Smooth muscle cell (in vitro differentiated cells): ENCODE data around the gene NOL6. TPM values are rescaled to one million over a fixed set of nuclear protein-coding genes. Genes with fewer than 3 reads are reported as not detected.

Source experiments
- DNase-seq: peaks from one replicate; lab custom pipeline; 2025; ENCODE audit not compliant: unreplicated experiment; lab: John Stamatoyannopoulos, UW
- H2AFZ ChIP-seq: fragments of 200-600 bp; sonication (generic); 2 replicates; pipeline ENCODE4 v1.6.0; 2016; ENCODE audit warnings: antibody characterized with exemption, low read depth, mild to moderate bottlenecking
- H3F3A ChIP-seq: fragments of 200-600 bp; sonication (generic); 2 replicates; pipeline ENCODE4 v1.6.0; 2017; ENCODE audit warnings: antibody characterized with exemption, low read depth
- H3K27ac ChIP-seq: fragments of 200-600 bp; sonication (generic); 2 replicates; pipeline ENCODE4 v1.5.1; 2016; ENCODE audit warnings: low read depth, mild to moderate bottlenecking
- H3K27me3 ChIP-seq: fragments of 200-600 bp; sonication (generic); 2 replicates; pipeline ENCODE4 v1.6.1; 2016; ENCODE audit warnings: low read depth, mild to moderate bottlenecking
- H3K36me3 ChIP-seq: fragments of 200-600 bp; sonication (generic); 2 replicates; pipeline ENCODE4 v1.5.1; 2016; ENCODE audit warnings: low read depth
- H3K4me1 ChIP-seq: fragments of 200-600 bp; sonication (generic); 2 replicates; pipeline ENCODE4 v1.5.1; 2016; ENCODE audit warnings: low read depth
- H3K4me2 ChIP-seq: fragments of 200-600 bp; sonication (generic); 2 replicates; pipeline ENCODE4 v1.6.0; 2016; ENCODE audit warnings: mild to moderate bottlenecking
- H3K4me3 ChIP-seq: fragments of 200-600 bp; sonication (generic); 2 replicates; pipeline ENCODE4 v1.5.1; 2016; ENCODE audit warnings: mild to moderate bottlenecking
- H3K79me2 ChIP-seq: fragments of 200-600 bp; sonication (generic); 2 replicates; pipeline ENCODE4 v1.6.0; 2016; ENCODE audit warnings: low read depth, mild to moderate bottlenecking
- H3K9ac ChIP-seq: fragments of 200-600 bp; sonication (generic); 2 replicates; pipeline ENCODE4 v1.6.0; 2016; ENCODE audit warnings: low read depth
- H3K9me3 ChIP-seq: fragments of 200-600 bp; sonication (generic); replicated peaks from 2 replicates; pipeline ENCODE4 v1.5.1; 2016; ENCODE audit warnings: low read depth
- H4K20me1 ChIP-seq: fragments of 200-600 bp; sonication (generic); 2 replicates; pipeline ENCODE4 v1.6.0; 2016; ENCODE audit warnings: low read depth
- CTCF ChIP-seq: fragments of 200-600 bp; sonication (generic); IDR thresholded peaks from 2 replicates; pipeline ENCODE4 v1.5.1; 2017; ENCODE audit warnings: borderline replicate concordance, mild to moderate bottlenecking, antibody characterized with exemption; ENCODE audit not compliant: insufficient read depth, poor library complexity, severe bottlenecking
- WGBS: methylation state at CpG from one replicate; pipeline ENCODE4 v1.1.7; 2016; ENCODE audit warnings: low lambda C conversion rate; 5-methylcytosine and 5-hydroxymethylcytosine counted together
- polyA plus RNA-seq: library from polyadenylated mRNA; unstranded; fragments of >200 nt; fragmentation: Nextera tagmentation; extraction: Ambion mirVana; gene quantifications from 2 replicates; pipeline ENCODE4 v1.2.1, GENCODE V29; 2016
- total RNA-seq: library from RNA; depleted of rRNA; stranded (reverse); fragments of >200 nt; gene quantifications from 2 replicates; pipeline ENCODE4 v1.2.3, GENCODE V29; 2014

NOL6 gene
- total and polyA plus RNA-seq, 2 experiments from 2014 or later, result 23.0 to 23.4 TPM

DNA sequence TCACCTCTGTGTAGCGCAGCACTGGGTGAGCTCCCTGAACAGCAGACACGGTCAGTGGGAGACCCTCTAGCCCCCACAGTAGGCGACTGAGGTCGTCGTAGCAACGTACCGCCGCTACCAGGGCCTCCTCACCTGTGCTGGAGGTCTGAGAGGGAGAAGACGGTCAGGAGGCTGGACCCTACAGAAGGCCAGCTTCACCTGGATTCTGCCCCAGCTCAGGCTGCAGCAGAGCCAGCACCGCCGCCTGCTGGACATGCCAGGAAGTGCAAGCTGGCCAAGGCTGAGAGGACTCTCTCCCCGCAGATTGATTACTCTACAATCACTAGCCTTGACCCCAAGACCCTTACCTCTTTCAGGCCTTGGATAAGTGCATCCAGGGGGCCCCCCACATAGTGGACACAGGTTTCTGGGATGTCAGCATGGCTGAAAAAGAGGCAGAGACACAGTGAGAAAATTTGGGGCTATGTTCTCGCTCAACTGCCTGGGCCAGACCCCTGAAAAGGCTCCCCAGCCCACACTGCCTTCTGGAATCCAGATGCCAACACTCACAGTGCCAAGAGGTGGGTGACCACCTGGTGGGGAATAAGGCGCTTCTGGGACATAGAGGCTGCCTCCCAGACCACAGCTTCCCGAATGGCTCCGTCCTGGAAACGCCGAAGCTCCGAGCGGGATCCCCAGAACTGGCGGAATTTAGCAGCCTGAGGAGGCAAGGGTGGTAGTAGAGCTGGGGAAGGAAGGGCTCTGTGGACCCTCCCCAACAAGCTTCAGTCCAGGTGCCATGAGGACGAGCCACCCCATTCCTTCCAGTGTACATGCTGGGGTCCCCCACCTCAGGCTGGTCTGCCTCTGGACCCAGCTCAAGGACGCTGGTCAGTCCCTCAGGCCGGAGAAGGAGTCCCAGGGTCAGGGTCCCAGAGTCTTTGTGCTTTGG lies 6.9 kb downstream of the NOL6 start:
- Histone ChIP-seq H3K4me3 (no peak overlapping the region), H3F3A (no peaks in the 10 kb centered on the region), H3K27ac (no peak overlapping the region), H3K79me2 (peaks cover 4% of the 10 kb centered on the region), H2AFZ (no peak overlapping the region), H3K4me2 (no peak overlapping the region), H3K9me3 (no peaks in the 10 kb centered on the region), H3K9ac (no peak overlapping the region), H3K27me3 (no peaks in the 10 kb centered on the region), H4K20me1 (no peaks in the 10 kb centered on the region), H3K4me1 (no peaks in the 10 kb centered on the region), H3K36me3 (no peaks in the 10 kb centered on the region)
- peak; percentile 93 for TF ChIP-seq CTCF
- DNase-seq, result peak; percentile 6
- 83% methylated on average over 24 of the region's 24 CpGs for WGBS

GRCh38 chr9:33465596-33466564 lies 7.8 kb downstream of the NOL6 start:
- no peak for TF ChIP-seq CTCF
- no peak overlapping the region for H3K4me3 ChIP-seq
- H3K9ac ChIP-seq, result no peak overlapping the region
- H3K27ac ChIP-seq, result no peak overlapping the region
- no peaks in the 10 kb centered on the region for H3K4me1 ChIP-seq
- H2AFZ ChIP-seq, result no peak overlapping the region
- H4K20me1 ChIP-seq, result no peaks in the 10 kb centered on the region
- H3K36me3 ChIP-seq, result no peaks in the 10 kb centered on the region
- no peak for DNase-seq
- H3F3A ChIP-seq, result no peaks in the 10 kb centered on the region
- 97% methylated on average over 27 of the region's 27 CpGs for WGBS
- no peaks in the 10 kb centered on the region for H3K9me3 ChIP-seq
- no peaks in the 10 kb centered on the region for H3K27me3 ChIP-seq
- H3K79me2 ChIP-seq, result peaks cover 3% of the 10 kb centered on the region
- no peak overlapping the region for H3K4me2 ChIP-seq

- Histone ChIP-seq H3K36me3 (no peaks in the 10 kb centered on the region), H3K79me2 (no peaks in the 10 kb centered on the region), H3K9ac (no peak overlapping the region), H3K9me3 (no peaks in the 10 kb centered on the region), H3F3A (no peaks in the 10 kb centered on the region), H3K27ac (no peak overlapping the region), H3K4me2 (no peak overlapping the region), H3K4me1 (no peaks in the 10 kb centered on the region), H3K4me3 (no peak overlapping the region), H3K27me3 (no peaks in the 10 kb centered on the region), H2AFZ (no peak overlapping the region), H4K20me1 (no peaks in the 10 kb centered on the region)
- TF ChIP-seq CTCF, result no peak
- DNase-seq, result no peak
- WGBS, result over 99% methylated on average over 9 of the region's 9 CpGs
Observed at GRCh38 chr9:33465096-33465495, 8.6 kb downstream of the NOL6 start.
